ENCODE measurements around the gene BST2. TPM values are rescaled to one million over a fixed set of nuclear protein-coding genes. Genes with fewer than 3 reads are reported as not detected.

Gene BST2
- total RNA-seq, 1 donor from 2014 or later: 301 TPM

DNA sequence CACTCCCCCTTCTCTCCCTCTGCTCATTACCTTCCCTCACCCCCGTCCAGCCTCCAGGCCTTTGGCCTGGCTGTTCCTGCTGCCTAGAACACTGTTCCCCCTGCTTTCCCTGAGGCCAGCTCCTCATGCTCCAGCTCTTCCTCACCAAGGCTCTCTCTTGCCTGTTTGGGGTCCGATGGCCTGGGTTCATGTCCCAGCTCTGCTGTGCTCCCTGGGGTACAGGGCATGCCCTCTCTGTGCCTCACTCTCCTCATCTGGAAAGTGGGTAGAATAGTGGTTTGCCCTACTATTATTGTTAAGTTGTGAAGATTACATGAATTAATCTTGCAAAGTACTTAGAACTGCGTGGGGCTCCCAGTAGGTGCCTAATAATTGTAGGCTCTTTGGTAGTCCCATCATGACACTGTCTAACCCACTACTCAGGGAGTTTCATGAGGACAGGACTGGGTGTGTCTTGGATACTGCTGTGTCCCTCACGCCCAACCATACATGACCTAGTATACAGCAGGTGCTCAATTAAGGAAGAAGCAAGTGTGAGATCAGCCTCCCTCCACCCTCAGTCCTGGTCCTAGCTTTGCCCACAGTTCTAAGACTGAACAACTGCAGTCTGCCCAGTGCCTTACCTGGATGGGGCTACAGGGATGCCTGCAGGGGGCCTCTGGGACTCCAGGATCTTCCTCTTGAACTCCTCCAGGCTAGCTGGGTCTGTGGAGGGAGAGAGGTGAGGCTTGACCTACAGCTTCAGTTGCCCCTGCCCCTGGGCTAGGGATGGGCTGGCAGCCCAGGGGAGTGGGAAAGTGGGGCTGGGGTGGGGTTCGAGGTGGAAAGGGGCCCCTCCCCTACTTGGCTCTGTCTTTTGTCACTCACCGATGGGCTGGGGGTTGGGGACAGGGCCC is 45.3 kb downstream of the BST2 start:
- H3K4me1 Mint-ChIP-seq (ENCODE audit: low read depth, unreplicated experiment): no peaks in the 10 kb centered on the region
- no peaks in the 10 kb centered on the region for H3K9me3 ChIP-seq (ENCODE audit: insufficient read depth, low read depth, low read length)
- peaks cover 29% of the 10 kb centered on the region for H3K27me3 Mint-ChIP-seq (ENCODE audit: low read depth, unreplicated experiment)
- H3K36me3 Mint-ChIP-seq (ENCODE audit: low read depth, unreplicated experiment): peaks cover 8% of the 10 kb centered on the region
- H3K4me3 ChIP-seq (ENCODE audit: insufficient read depth, low read depth, low read length): no peak overlapping the region
- TF ChIP-seq, protein P1, sequence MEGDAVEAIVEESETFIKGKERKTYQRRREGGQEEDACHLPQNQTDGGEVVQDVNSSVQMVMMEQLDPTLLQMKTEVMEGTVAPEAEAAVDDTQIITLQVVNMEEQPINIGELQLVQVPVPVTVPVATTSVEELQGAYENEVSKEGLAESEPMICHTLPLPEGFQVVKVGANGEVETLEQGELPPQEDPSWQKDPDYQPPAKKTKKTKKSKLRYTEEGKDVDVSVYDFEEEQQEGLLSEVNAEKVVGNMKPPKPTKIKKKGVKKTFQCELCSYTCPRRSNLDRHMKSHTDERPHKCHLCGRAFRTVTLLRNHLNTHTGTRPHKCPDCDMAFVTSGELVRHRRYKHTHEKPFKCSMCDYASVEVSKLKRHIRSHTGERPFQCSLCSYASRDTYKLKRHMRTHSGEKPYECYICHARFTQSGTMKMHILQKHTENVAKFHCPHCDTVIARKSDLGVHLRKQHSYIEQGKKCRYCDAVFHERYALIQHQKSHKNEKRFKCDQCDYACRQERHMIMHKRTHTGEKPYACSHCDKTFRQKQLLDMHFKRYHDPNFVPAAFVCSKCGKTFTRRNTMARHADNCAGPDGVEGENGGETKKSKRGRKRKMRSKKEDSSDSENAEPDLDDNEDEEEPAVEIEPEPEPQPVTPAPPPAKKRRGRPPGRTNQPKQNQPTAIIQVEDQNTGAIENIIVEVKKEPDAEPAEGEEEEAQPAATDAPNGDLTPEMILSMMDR (IDR thresholded peaks at IDR 0.05; ENCODE audit: insufficient read depth, low read depth, low read length): no peak
- no peak for TF ChIP-seq EZH2 (IDR thresholded peaks at IDR 0.05; ENCODE audit: insufficient read depth, low read length)
- no peak overlapping the region for H3K9ac ChIP-seq (ENCODE audit: low read length)
- no peak overlapping the region for H2AFZ ChIP-seq (ENCODE audit: low read depth, low read length)
- H4K20me1 ChIP-seq (ENCODE audit: insufficient read depth, low read length): no peaks in the 10 kb centered on the region
- no peaks in the 10 kb centered on the region for H3K79me2 ChIP-seq (ENCODE audit: insufficient read depth, low read length)
- H3K36me3 ChIP-seq (ENCODE audit: insufficient read depth, low read length): no peaks in the 10 kb centered on the region
- H3K4me2 ChIP-seq (ENCODE audit: low read length): no peak overlapping the region
- H3K27me3 ChIP-seq (ENCODE audit: insufficient read depth, low read length): no peaks in the 10 kb centered on the region
- no peak overlapping the region for H3K4me3 Mint-ChIP-seq (ENCODE audit: unreplicated experiment)
- FAIRE-seq: no peak
- H3K9me3 Mint-ChIP-seq (ENCODE audit: unreplicated experiment): peaks cover 2% of the 10 kb centered on the region
- H3K27ac Mint-ChIP-seq (ENCODE audit: unreplicated experiment): no peak overlapping the region
- no peak overlapping the region for H3K27ac ChIP-seq (ENCODE audit: low read depth, low read length)
- DNase-seq (ENCODE audit: low read depth): no peak
- peaks cover 8% of the 10 kb centered on the region for H3K4me1 ChIP-seq (ENCODE audit: insufficient read depth, low read length)

DNA sequence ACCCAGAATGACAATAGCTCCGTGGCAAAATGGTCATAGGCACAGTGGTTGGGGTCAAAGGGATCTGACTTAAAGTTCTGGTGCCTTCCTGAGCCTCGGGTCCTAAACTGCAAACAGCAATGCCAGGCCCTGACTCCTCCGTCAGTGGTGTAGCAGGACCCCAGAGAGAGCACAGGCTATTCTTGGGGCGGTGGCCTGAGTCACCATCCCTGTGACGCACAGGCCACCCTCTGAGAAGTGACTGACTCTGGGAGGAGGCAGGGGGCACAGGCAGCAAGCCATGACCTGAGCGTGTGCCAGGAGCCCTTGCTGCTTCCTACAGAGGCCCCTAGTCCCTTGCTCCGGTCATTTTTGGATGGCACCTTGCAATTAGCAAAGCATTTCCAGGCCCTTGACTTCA is 47.0 kb downstream of the BST2 start:
- no peaks in the 10 kb centered on the region for H3K4me1 Mint-ChIP-seq (ENCODE audit: low read depth, unreplicated experiment)
- Histone ChIP-seq H3K4me3 (ENCODE audit: insufficient read depth, low read depth, low read length) (no peak overlapping the region), H4K20me1 (ENCODE audit: insufficient read depth, low read length) (no peaks in the 10 kb centered on the region), H3K4me1 (ENCODE audit: insufficient read depth, low read length) (peaks cover 8% of the 10 kb centered on the region), H3K9me3 (ENCODE audit: insufficient read depth, low read depth, low read length) (no peaks in the 10 kb centered on the region), H2AFZ (ENCODE audit: low read depth, low read length) (peak overlapping the region; percentile 23), H3K79me2 (ENCODE audit: insufficient read depth, low read length) (no peaks in the 10 kb centered on the region), H3K27ac (ENCODE audit: low read depth, low read length) (no peak overlapping the region), H3K9ac (ENCODE audit: low read length) (no peak overlapping the region), H3K36me3 (ENCODE audit: insufficient read depth, low read length) (no peaks in the 10 kb centered on the region), H3K4me2 (ENCODE audit: low read length) (peak overlapping the region; percentile 6), H3K27me3 (ENCODE audit: insufficient read depth, low read length) (no peaks in the 10 kb centered on the region)
- FAIRE-seq: no peak
- DNase-seq (ENCODE audit: low read depth): no peak
- H3K27ac Mint-ChIP-seq (ENCODE audit: unreplicated experiment): no peak overlapping the region
- H3K36me3 Mint-ChIP-seq (ENCODE audit: low read depth, unreplicated experiment): peaks cover 3% of the 10 kb centered on the region
- H3K27me3 Mint-ChIP-seq (ENCODE audit: low read depth, unreplicated experiment): peaks cover 26% of the 10 kb centered on the region
- no peak for TF ChIP-seq EZH2 (IDR thresholded peaks at IDR 0.05; ENCODE audit: insufficient read depth, low read length)
- TF ChIP-seq, protein P1 (IDR thresholded peaks at IDR 0.05; ENCODE audit: insufficient read depth, low read depth, low read length): no peak
- H3K9me3 Mint-ChIP-seq (ENCODE audit: unreplicated experiment): peaks cover 4% of the 10 kb centered on the region
- H3K4me3 Mint-ChIP-seq (ENCODE audit: unreplicated experiment): no peak overlapping the region

DNA sequence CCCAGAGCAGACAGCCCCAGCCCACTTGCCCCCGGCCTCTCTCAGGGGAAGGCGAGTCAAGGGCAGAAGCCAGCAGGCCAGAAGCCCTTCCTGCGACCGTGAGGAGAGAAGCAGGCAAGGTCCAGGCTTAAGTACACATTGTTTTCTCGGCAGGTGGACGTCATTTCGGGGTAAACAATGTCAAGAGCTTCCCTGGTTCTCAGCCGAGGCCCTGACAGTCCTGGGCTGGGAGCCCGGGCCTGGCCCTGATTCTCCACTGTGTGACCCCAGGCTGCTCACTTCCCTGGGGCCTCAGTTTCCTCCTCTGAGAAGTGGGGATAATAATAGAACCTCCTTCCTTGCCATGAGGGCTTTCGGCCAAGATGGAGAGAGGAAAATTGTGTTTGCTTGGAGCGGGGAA is 47.7 kb downstream of the BST2 start:
- DNase-seq (ENCODE audit: low read depth): no peak
- H4K20me1 ChIP-seq (ENCODE audit: insufficient read depth, low read length): no peaks in the 10 kb centered on the region
- no peak overlapping the region for H2AFZ ChIP-seq (ENCODE audit: low read depth, low read length)
- H3K27ac Mint-ChIP-seq (ENCODE audit: unreplicated experiment): no peak overlapping the region
- H3K9me3 Mint-ChIP-seq (ENCODE audit: unreplicated experiment): peaks cover 5% of the 10 kb centered on the region
- no peak overlapping the region for H3K9ac ChIP-seq (ENCODE audit: low read length)
- no peak overlapping the region for H3K4me2 ChIP-seq (ENCODE audit: low read length)
- H3K27me3 Mint-ChIP-seq (ENCODE audit: low read depth, unreplicated experiment): peaks cover 30% of the 10 kb centered on the region
- no peak for FAIRE-seq
- no peaks in the 10 kb centered on the region for H3K4me1 Mint-ChIP-seq (ENCODE audit: low read depth, unreplicated experiment)
- H3K36me3 Mint-ChIP-seq (ENCODE audit: low read depth, unreplicated experiment): peaks cover 3% of the 10 kb centered on the region
- no peaks in the 10 kb centered on the region for H3K79me2 ChIP-seq (ENCODE audit: insufficient read depth, low read length)
- TF ChIP-seq EZH2 (IDR thresholded peaks at IDR 0.05; ENCODE audit: insufficient read depth, low read length): no peak
- TF ChIP-seq, protein P1 (IDR thresholded peaks at IDR 0.05; ENCODE audit: insufficient read depth, low read depth, low read length): no peak
- H3K27me3 ChIP-seq (ENCODE audit: insufficient read depth, low read length): no peaks in the 10 kb centered on the region
- no peak overlapping the region for H3K4me3 Mint-ChIP-seq (ENCODE audit: unreplicated experiment)
- H3K9me3 ChIP-seq (ENCODE audit: insufficient read depth, low read depth, low read length): no peaks in the 10 kb centered on the region
- H3K36me3 ChIP-seq (ENCODE audit: insufficient read depth, low read length): no peaks in the 10 kb centered on the region
- H3K4me1 ChIP-seq (ENCODE audit: insufficient read depth, low read length): peaks cover 8% of the 10 kb centered on the region
- no peak overlapping the region for H3K27ac ChIP-seq (ENCODE audit: low read depth, low read length)
- no peak overlapping the region for H3K4me3 ChIP-seq (ENCODE audit: insufficient read depth, low read depth, low read length)
